Esophagus muscularis mucosa (tissue), 3 donors: ENCODE data around the gene RERE.

Experiments used
- CTCF ChIP-seq, 3 experiments: fragments of 200-600 bp in 2 of 3; fragments of 450-650 bp in 1 of 3; sonication (generic) in 2 of 3; IDR thresholded peaks; one replicate each; pipeline ENCODE4 v1.5.1; 2017 to 2019; ENCODE audit warnings: antibody characterized with exemption in 3 of 3, mild to moderate bottlenecking in 2 of 3, moderate library complexity in 1 of 3
- POLR2A ChIP-seq: fragments of 450-650 bp; IDR thresholded peaks from one replicate; pipeline ENCODE4 v1.6.1; 2017; ENCODE audit warnings: antibody characterized with exemption, moderate library complexity, mild to moderate bottlenecking, low read depth

GRCh38 chr1:8523666-8524206, 293.7 kb downstream of the RERE start:
- TF ChIP-seq CTCF (IDR thresholded peaks at IDR 0.05) (no peak), POLR2A (no peak)
